GM21381 (cell line): ENCODE data around the gene DPP7.
"Not testable (repeated sequence)": the region's sequence is repeated elsewhere in the genome, so short reads cannot be mapped to it uniquely, and the experiment has no call there.

Experiments
- ATAC-seq: cut with Tn5 transposase; IDR thresholded peaks from one replicate; pipeline ENCODE4 v1.9.1; 2021; ENCODE audit warnings: mild to moderate bottlenecking, moderate library complexity; ENCODE audit not compliant: unreplicated experiment

DPP7 gene

GRCh38 chr9:137130176-137130755 lies 15.7 kb upstream of the DPP7 start:
- ATAC-seq = peak; percentile 23

- peak; percentile 84 for ATAC-seq
Observed at GRCh38 chr9:137129456-137130175, 15.1 kb upstream of the DPP7 start.

- ATAC-seq = peak; percentile 13
Observed at GRCh38 chr9:137128862-137129455, 14.4 kb upstream of the DPP7 start.

GRCh38 chr9:137128158-137128861 lies 13.8 kb upstream of the DPP7 start:
- ATAC-seq = no peak

GRCh38 chr9:137127301-137128157 lies 13.0 kb upstream of the DPP7 start:
- no peak for ATAC-seq

- no peak for ATAC-seq
Observed at GRCh38 chr9:137126786-137127185, 12.3 kb upstream of the DPP7 start.

- ATAC-seq = not testable (repeated sequence)
Observed at GRCh38 chr9:137123952-137124462, 9.5 kb upstream of the DPP7 start.

- peak; percentile 35 for ATAC-seq
Observed at GRCh38 chr9:137123468-137123837, 8.9 kb upstream of the DPP7 start.

GRCh38 chr9:137122796-137123467 lies 8.4 kb upstream of the DPP7 start:
- ATAC-seq = not testable (repeated sequence)

GRCh38 chr9:137121927-137122795 lies 7.6 kb upstream of the DPP7 start:
- ATAC-seq = not testable (repeated sequence)

- not testable (repeated sequence) for ATAC-seq
Observed at GRCh38 chr9:137118092-137118603, 3.6 kb upstream of the DPP7 start.

GRCh38 chr9:137117269-137117731 lies 2.8 kb upstream of the DPP7 start:
- ATAC-seq = no peak

- ATAC-seq = no peak
Observed at GRCh38 chr9:137116728-137117127, 2.2 kb upstream of the DPP7 start.

- no peak for ATAC-seq
Observed at GRCh38 chr9:137116027-137116507, 1.5 kb upstream of the DPP7 start.

GRCh38 chr9:137115394-137116026 lies 977 bp upstream of the DPP7 start:
- no peak for ATAC-seq

- peak; percentile 30 for ATAC-seq
Observed at GRCh38 chr9:137114220-137114612, 317 bp downstream of the DPP7 start.

- no peak for ATAC-seq
Observed at GRCh38 chr9:137113385-137114159, 961 bp downstream of the DPP7 start.
